ENCODE measurements around the gene GSK3B. TPM values are rescaled to one million over a fixed set of nuclear protein-coding genes. Genes with fewer than 3 reads are reported as not detected.

GSK3B gene
- total and polyA plus RNA-seq, 8 donors = 6.2 to 59.1 (median 15.6) TPM

DNA sequence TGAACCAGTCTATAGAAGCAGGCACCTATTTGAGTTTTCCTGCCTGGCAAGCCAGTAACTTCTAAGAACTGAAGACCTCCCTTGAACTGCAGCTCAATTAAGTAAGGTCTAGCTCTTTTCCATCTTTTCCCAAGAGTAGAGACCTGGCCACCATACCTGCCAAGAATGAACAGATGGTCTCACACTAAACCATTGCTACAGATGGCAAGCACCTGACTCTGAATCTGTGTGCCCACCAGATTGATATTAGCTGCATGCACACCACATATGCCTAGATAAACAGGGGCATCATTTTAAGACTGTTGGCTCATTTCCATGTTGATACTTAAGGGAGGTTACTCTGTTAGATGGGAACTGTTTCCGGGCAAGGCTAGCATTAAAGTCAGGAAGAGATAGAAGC is 34.8 kb upstream of the GSK3B start:
- no peaks in the 10 kb centered on the region for H3K27me3 ChIP-seq
- 86 to 95% (median 90%) methylated on average over 1 of the region's 1 CpG for WGBS, 5 donors
- no peak for DNase-seq
- H3K4me3 ChIP-seq = no peak overlapping the region
- no peaks in the 10 kb centered on the region for H3K36me3 ChIP-seq
- TF ChIP-seq EP300 (IDR thresholded peaks at IDR 0.05) = no peak
- TF ChIP-seq POLR2A (IDR thresholded peaks at IDR 0.05) = no peak
- TF ChIP-seq POLR2AphosphoS5 (IDR thresholded peaks at IDR 0.05) = no peak
- TF ChIP-seq, protein P1, sequence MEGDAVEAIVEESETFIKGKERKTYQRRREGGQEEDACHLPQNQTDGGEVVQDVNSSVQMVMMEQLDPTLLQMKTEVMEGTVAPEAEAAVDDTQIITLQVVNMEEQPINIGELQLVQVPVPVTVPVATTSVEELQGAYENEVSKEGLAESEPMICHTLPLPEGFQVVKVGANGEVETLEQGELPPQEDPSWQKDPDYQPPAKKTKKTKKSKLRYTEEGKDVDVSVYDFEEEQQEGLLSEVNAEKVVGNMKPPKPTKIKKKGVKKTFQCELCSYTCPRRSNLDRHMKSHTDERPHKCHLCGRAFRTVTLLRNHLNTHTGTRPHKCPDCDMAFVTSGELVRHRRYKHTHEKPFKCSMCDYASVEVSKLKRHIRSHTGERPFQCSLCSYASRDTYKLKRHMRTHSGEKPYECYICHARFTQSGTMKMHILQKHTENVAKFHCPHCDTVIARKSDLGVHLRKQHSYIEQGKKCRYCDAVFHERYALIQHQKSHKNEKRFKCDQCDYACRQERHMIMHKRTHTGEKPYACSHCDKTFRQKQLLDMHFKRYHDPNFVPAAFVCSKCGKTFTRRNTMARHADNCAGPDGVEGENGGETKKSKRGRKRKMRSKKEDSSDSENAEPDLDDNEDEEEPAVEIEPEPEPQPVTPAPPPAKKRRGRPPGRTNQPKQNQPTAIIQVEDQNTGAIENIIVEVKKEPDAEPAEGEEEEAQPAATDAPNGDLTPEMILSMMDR (IDR thresholded peaks at IDR 0.05) = no peak
- H3K4me1 ChIP-seq = no peaks in the 10 kb centered on the region
- H3K9me3 ChIP-seq = no peaks in the 10 kb centered on the region
- intact Hi-C loops (cut with DNase I; ENCODE audit: low total_unique reads) = no loop called here
- no peak overlapping the region for H3K27ac ChIP-seq

DNA sequence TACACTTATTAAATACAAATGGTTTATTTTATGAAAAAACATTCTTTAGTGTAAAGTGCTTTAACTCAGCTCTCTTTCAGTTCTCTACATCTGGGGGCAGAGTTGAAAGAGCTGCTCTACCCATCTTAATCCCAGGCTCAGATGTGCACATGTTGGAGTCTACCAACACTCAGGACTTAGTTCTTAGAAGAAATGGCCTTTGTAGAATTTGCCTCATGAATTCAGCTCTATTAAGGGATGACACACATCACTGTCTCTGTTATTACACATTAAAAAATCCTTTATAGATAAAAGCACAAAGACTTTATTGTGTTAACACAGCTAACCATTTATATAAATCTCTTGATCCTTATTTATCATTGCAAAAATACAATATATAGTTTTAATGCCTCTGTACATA is 31.7 kb upstream of the GSK3B start:
- intact Hi-C loops (cut with DNase I; ENCODE audit: low total_unique reads) = no loop called here
- Histone ChIP-seq H3K27me3 (no peaks in the 10 kb centered on the region), H3K9me3 (no peaks in the 10 kb centered on the region), H3K36me3 (no peaks in the 10 kb centered on the region), H3K4me1 (no peaks in the 10 kb centered on the region), H3K4me3 (no peak overlapping the region), H3K27ac (no peak overlapping the region)
- DNase-seq = no peak
- TF ChIP-seq EP300 (IDR thresholded peaks at IDR 0.05) (no peak), POLR2A (IDR thresholded peaks at IDR 0.05) (no peak), POLR2AphosphoS5 (IDR thresholded peaks at IDR 0.05) (no peak)
- TF ChIP-seq, protein P1 (IDR thresholded peaks at IDR 0.05) = no peak

DNA sequence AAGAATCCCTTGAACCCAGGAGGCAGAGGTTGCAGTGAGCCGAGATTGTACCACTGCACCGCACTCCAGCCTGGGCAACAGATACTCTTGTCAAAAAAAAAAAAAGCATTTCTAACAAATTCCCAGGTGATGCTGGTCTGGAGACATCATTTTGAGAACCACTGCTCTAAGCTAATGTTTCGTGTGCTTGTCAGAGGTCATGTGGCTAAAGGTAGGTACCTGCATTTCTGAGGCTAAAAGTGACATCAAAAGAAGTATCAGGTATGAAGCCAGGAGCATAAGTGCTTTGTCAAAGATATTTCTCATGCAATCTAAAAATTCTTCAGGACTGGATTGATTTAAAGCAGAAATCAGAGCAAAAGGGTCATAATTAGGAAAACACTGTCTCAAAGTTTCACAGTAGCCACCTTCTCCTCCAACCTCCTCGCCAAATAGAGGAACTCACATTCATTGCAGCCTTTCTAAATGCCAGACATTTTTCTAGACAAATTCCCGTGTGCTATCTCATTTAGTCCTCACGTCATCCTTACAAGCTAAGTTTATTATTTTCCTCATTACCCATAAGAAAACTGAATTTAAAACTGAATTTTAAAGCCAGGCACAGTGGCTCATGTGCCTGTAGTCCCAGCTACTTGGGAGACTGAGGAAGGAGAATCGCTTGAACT is 25.7 kb upstream of the GSK3B start:
- Histone ChIP-seq H3K27ac (no peak overlapping the region), H3K36me3 (no peaks in the 10 kb centered on the region), H3K9me3 (peaks cover 0 to 7% (median 3%) of the 10 kb centered on the region in 4 donors), H3K27me3 (no peaks in the 10 kb centered on the region), H3K4me1 (no peaks in the 10 kb centered on the region), H3K4me3 (no peak overlapping the region)
- no peak for DNase-seq
- 94 to 97% (median 95%) methylated on average over 7 of the region's 7 CpGs for WGBS, 5 donors
- intact Hi-C loops (cut with DNase I; ENCODE audit: low total_unique reads) = no loop called here
- TF ChIP-seq EP300 (IDR thresholded peaks at IDR 0.05) (no peak), POLR2A (IDR thresholded peaks at IDR 0.05) (no peak), POLR2AphosphoS5 (IDR thresholded peaks at IDR 0.05) (no peak)
- TF ChIP-seq, protein P1 (IDR thresholded peaks at IDR 0.05) = no peak

DNA sequence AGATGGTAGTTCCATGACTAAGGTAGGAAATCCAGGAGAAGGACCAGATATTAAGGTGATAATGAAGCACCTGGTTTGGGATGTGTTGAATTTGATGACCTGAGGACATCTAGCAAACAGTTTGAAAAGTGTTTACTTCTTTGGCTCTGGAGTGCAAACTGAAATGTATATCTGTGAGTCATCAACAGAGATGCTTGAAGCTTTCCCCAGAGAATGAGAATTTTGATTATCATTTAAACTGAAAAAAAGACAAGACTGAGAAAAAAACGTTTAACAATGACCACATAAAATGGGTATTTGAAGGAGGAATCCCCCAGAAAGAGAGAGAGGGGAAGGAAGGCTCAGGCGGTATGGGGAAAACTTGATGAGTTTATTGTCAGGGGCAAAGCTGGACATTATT is 20.7 kb upstream of the GSK3B start:
- DNase-seq = no peak
- Histone ChIP-seq H3K27ac (no peak overlapping the region), H3K4me3 (no peak overlapping the region), H3K9me3 (peaks cover 0 to 7% (median 3%) of the 10 kb centered on the region in 4 donors), H3K36me3 (no peaks in the 10 kb centered on the region), H3K27me3 (no peaks in the 10 kb centered on the region), H3K4me1 (peaks cover 0 to 14% (median 5%) of the 10 kb centered on the region in 4 donors)
- WGBS, 5 donors = 54 to 61% (median 55%) methylated on average over 2 of the region's 2 CpGs
- intact Hi-C loops (cut with DNase I; ENCODE audit: low total_unique reads) = no loop called here
- TF ChIP-seq, protein P1 (IDR thresholded peaks at IDR 0.05) = no peak
- TF ChIP-seq POLR2AphosphoS5 (IDR thresholded peaks at IDR 0.05) = no peak
- no peak for TF ChIP-seq POLR2A (IDR thresholded peaks at IDR 0.05)
- TF ChIP-seq EP300 (IDR thresholded peaks at IDR 0.05) = no peak

Measured in stomach (tissue), 9 donors.